HepG2 (cell line): ENCODE data around the gene CCDC158. TPM values are rescaled to one million over a fixed set of nuclear protein-coding genes. Genes with fewer than 3 reads are reported as not detected.

Experiments used
- CAMTA2 ChIP-seq: sonication (generic); formaldehyde crosslinking; IDR thresholded peaks from 2 replicates; pipeline ENCODE4 v1.4.0; 2020; ENCODE audit warnings: mild to moderate bottlenecking, missing genetic modification reagents, borderline replicate concordance
- FOXK2 ChIP-seq: fragments of 450-650 bp; IDR thresholded peaks from 2 replicates; pipeline ENCODE4 v1.6.1; 2016
- GTF3A ChIP-seq: sonication (generic); formaldehyde crosslinking; conservative IDR thresholded peaks from 2 replicates; pipeline ENCODE4 v1.4.0; 2020; ENCODE audit warnings: mild to moderate bottlenecking, missing genetic modification reagents
- HHEX ChIP-seq: IDR thresholded peaks from 2 replicates; pipeline ENCODE4 v1.6.1; 2016; ENCODE audit warnings: control low read depth
- SALL2 ChIP-seq: sonication (generic); formaldehyde crosslinking; IDR thresholded peaks from 2 replicates; pipeline ENCODE4 v1.8.1; 2023; ENCODE audit warnings: mild to moderate bottlenecking, missing genetic modification reagents, inconsistent platforms
- SMARCC2 ChIP-seq: fragments of 450-650 bp; IDR thresholded peaks from 2 replicates; pipeline ENCODE4 v1.6.1; 2017; ENCODE audit warnings: antibody characterized with exemption, mild to moderate bottlenecking
- SRF ChIP-seq: IDR thresholded peaks from 2 replicates; pipeline ENCODE4 v1.6.1; 2011; ENCODE audit warnings: mild to moderate bottlenecking, low read depth, low read length, moderate library complexity
- ZBTB40 ChIP-seq, 2 experiments: fragments of 450-650 bp in 1 of 2; sonication (generic) in 1 of 2; formaldehyde crosslinking in 1 of 2; IDR thresholded peaks; 2 replicates each; pipeline versions ENCODE4 v1.6.1 to v1.8.0; 2016 to 2022; ENCODE audit warnings: antibody characterized with exemption in 1 of 2, mild to moderate bottlenecking in 1 of 2, missing genetic modification reagents in 1 of 2
- ZBTB8A ChIP-seq: sonication (generic); formaldehyde crosslinking; IDR thresholded peaks from 2 replicates; pipeline ENCODE4 v1.4.0; 2020; ENCODE audit warnings: mild to moderate bottlenecking, low read depth, missing genetic modification reagents, borderline replicate concordance
- ZNF407 ChIP-seq: sonication (generic); formaldehyde crosslinking; IDR thresholded peaks from one replicate; pipeline ENCODE4 v1.5.1; 2020; ENCODE audit warnings: mild to moderate bottlenecking, missing genetic modification reagents; ENCODE audit errors: not compliant biosample characterization
- ZNF441 ChIP-seq: sonication (generic); formaldehyde crosslinking; IDR thresholded peaks from 2 replicates; pipeline ENCODE4 v1.7.0; 2021; ENCODE audit warnings: missing genetic modification reagents, borderline replicate concordance
- polyA plus RNA-seq, 8 experiments: library from polyadenylated mRNA; depleted of rRNA in 3 of 8; stranded (reverse) in 7 of 8; unstranded in 1 of 8; fragments of >200 nt; fragmentation: Illumina TruSeq in 4 of 8; extraction: Trizol in 4 of 8; gene quantifications; 2 replicates each; pipeline versions ENCODE4 v1.2.1 to v1.2.3, GENCODE V29; 2011 to 2016; ENCODE audit warnings: low read depth in 4 of 8, missing spikeins in 1 of 8, mixed read lengths in 1 of 8; ENCODE audit not compliant: insufficient read depth in 1 of 8
- total RNA-seq, 5 experiments: library from RNA; depleted of rRNA; stranded (reverse); fragments of >200 nt; fragmentation: Illumina TruSeq; extraction: Trizol; gene quantifications; 2 replicates each; pipeline ENCODE4 v1.2.3, GENCODE V29; 2016; ENCODE audit warnings: low read depth in 1 of 5

CCDC158 gene
- total and polyA plus RNA-seq, 2 of the 13 experiments (the other 11 are each of a cell fraction or from before 2014, with no cell fraction given) = not detected

GRCh38 chr4:76305971-76306881 is 114.7 kb downstream of the CCDC158 start, which contains the start of gene STBD1 (continued):
- 0 out of 2 replicates have a peak, but pooled peaks have one; percentile 42 for TF ChIP-seq GTF3A
- TF ChIP-seq ZNF441 (CRISPR knock-in tag) = no peak
- no peak for TF ChIP-seq ZBTB40 (IDR thresholded peaks at IDR 0.05)
- TF ChIP-seq ZBTB40 (CRISPR knock-in tag; IDR thresholded peaks at IDR 0.05) = peak; percentile 79
- TF ChIP-seq SRF = no peak
- TF ChIP-seq FOXK2 = no peak
- no peak for TF ChIP-seq CAMTA2 (CRISPR knock-in tag)
- TF ChIP-seq ZNF407 (CRISPR knock-in tag) = no peak
- TF ChIP-seq SMARCC2 = no peak
- 0 out of 2 replicates have a peak, but pooled peaks have one; percentile 59 for TF ChIP-seq ZBTB8A (CRISPR knock-in tag)
- peak; percentile 77 for TF ChIP-seq SALL2 (CRISPR knock-in tag)
- no peak for TF ChIP-seq HHEX (CRISPR knock-in tag)
